NCI-H460 (cell line): ENCODE measurements around the gene TCEAL3. TPM values are rescaled to one million over a fixed set of nuclear protein-coding genes. Genes with fewer than 3 reads are reported as not detected.
"Not testable (repeated sequence)": the region's sequence is repeated elsewhere in the genome, so short reads cannot be mapped to it uniquely, and the experiment has no call there.

Experiments used
- DNase-seq: peaks from one replicate; pipeline ENCODE4 v3.0.0-alpha.2; 2016; ENCODE audit warnings: low read depth; ENCODE audit errors: extremely low read depth
- polyA plus RNA-seq: library from polyadenylated mRNA; depleted of rRNA; stranded (reverse); fragments of >200 nt; gene quantifications from 2 replicates; pipeline ENCODE4 v1.2.3, GENCODE V29; 2014; cell fraction: nucleus; rRNA removed
- total RNA-seq: library from RNA; depleted of rRNA; stranded (reverse); fragments of >200 nt; shearing (Covaris generic); gene quantifications from 2 replicates; pipeline ENCODE4 v1.2.3, GENCODE V29; 2014; rRNA removed

TCEAL3 gene
- 3.2 and 5.0 TPM in 2 replicates for total RNA-seq
- polyA plus RNA-seq, result 0.70 and 5.8 TPM in 2 replicates

- DNase-seq, result no peak
Observed at GRCh38 chrX:103607364-103608305, at the start of gene TCEAL3. TSS of gene TCEAL3 (plus strand) at chrX:103607963. CDS start at chrX:103609065, 1,102 bp downstream.

GRCh38 chrX:103560256-103560655 is 47.5 kb upstream of the TCEAL3 start:
- DNase-seq, result no peak

DNA sequence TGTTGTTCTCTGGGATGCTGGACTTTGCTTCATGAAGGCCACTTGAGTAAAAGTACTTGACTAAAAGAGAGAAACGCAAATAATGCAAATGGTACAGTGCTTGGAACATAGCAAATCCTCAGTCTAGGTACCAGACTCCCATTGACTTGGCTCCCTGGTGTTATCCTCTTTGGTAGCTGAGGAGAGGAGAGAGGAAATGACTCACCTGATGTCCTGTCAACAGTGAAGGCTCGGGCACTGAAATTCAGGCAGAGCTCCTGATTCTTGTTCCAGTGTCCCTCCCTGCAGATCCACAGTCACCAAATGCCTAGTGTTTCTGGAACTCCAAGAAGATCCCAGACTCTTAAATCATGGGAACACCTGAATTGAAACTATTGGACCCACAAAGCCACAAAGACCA is 45.0 kb upstream of the TCEAL3 start:
- DNase-seq, result no peak

- DNase-seq, result no peak
Observed at GRCh38 chrX:103565197-103565596, 42.6 kb upstream of the TCEAL3 start.

DNA sequence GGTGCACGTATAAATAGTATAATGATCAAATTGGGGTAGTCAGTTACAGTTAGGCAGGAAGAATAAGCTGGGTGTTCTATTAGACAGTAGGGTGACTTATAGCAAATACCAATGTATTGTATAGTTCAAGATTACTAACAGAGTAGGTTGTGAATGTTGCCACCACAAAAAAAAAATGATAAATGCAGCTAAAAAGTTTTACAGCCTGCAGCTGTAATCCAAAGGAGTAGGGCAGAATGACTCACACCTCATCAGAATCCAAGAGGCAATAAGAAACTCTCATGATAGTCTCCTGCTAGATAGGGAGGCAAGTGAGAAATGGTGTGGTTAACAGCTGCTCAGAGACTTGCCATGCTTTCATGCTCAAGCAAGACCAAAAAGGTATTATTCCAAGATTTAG is 42.0 kb upstream of the TCEAL3 start:
- no peak for DNase-seq

- no peak for DNase-seq
Observed at GRCh38 chrX:103571121-103571520, 36.6 kb upstream of the TCEAL3 start.

DNA sequence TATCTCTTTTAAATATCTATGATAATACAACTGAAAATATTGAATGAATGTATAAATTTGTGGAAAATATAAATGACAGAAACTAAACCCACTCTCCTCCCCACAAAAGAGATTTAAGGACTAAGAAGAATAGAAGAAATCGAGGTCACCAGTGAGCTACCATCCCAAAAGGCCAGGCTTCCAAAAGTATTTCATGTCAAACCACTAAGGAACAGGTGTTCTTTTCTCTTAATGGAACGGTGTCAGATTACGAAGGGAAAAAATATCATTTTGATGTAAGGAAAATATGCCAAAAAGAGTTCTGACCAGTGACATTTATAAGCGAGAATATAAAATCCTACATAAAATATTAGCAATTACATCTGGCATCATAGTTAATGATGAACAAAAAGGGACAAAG is 36.0 kb upstream of the TCEAL3 start:
- no peak for DNase-seq

GRCh38 chrX:103573202-103573601 is 34.6 kb upstream of the TCEAL3 start:
- no peak for DNase-seq

DNA sequence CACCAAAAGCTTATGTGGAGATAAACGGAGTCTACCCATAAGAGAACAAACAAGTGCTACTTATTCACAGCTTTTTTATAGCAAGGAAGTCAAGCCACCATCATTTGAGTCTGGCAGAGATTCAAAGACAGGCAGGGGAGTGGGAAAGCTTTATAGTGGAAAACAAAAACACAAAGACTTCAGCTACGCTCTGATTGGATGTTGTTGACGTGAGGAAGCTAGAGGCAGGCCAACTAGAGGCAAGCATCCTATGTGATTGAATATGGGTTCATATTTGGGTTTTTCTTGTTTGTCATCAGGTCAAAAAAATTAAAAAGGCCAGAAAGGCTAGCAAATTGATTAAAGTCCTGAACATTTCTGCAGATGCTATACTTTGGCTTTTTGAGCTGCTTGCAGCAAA is 23.2 kb upstream of the TCEAL3 start:
- DNase-seq, result no peak

- peak; percentile 12 for DNase-seq
Observed at GRCh38 chrX:103585411-103586313, 22.1 kb upstream of the TCEAL3 start, which contains the start of gene TCEAL4. TSS of gene TCEAL4 (plus strand) at chrX:103585515. CDS start at chrX:103586676, 1,161 bp downstream.

- no peak for DNase-seq
Observed at GRCh38 chrX:103586314-103586646, 21.5 kb upstream of the TCEAL3 start.

GRCh38 chrX:103586659-103587058 is 21.1 kb upstream of the TCEAL3 start:
- DNase-seq, result no peak

DNA sequence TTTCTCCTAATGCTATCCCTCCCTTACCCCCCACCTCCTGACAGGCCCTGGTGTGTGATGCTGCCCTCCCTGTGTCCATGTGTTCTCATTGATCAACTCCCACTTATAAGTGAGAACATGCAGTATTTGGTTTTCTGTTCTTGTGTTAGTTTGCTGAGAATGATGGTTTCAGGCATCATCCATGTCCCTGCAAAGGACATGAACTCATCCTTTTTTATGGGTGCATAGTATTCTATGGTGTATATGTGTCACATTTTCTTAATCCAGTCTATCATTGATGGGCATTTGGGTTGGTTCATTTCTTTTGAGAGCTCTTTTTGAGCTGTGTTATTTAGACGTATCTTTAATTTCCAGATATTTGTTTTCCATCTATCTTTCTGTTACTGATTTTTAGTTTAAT is 15.5 kb upstream of the TCEAL3 start:
- not testable (repeated sequence) for DNase-seq

GRCh38 chrX:103595202-103595601 is 12.6 kb upstream of the TCEAL3 start:
- DNase-seq, result not testable (repeated sequence)

- DNase-seq, result no peak
Observed at GRCh38 chrX:103608306-103608963, 672 bp downstream of the TCEAL3 start.

- no peak for DNase-seq
Observed at GRCh38 chrX:103610282-103610681, 2.5 kb downstream of the TCEAL3 start.

- no peak for DNase-seq
Observed at GRCh38 chrX:103613362-103613890, 5.7 kb downstream of the TCEAL3 start.

DNA sequence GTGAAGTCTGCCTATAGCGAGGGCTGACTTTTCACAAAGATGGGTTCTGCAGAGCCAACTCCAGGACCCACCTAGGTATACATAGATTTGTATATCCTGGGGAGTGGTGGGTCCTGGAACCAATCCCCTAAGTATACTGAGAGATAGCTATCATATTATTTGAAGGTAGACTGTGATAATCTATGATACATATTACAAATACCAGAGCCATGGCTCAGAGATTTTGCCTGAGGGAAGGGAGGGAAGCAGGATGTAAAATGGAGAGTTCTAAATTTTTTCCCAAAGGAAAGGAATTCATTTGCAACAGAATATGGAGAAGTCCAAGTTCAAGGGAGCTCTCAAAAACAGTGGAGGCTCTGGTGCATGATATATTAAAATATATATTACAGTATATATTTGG is 7.2 kb downstream of the TCEAL3 start:
- DNase-seq, result no peak

DNA sequence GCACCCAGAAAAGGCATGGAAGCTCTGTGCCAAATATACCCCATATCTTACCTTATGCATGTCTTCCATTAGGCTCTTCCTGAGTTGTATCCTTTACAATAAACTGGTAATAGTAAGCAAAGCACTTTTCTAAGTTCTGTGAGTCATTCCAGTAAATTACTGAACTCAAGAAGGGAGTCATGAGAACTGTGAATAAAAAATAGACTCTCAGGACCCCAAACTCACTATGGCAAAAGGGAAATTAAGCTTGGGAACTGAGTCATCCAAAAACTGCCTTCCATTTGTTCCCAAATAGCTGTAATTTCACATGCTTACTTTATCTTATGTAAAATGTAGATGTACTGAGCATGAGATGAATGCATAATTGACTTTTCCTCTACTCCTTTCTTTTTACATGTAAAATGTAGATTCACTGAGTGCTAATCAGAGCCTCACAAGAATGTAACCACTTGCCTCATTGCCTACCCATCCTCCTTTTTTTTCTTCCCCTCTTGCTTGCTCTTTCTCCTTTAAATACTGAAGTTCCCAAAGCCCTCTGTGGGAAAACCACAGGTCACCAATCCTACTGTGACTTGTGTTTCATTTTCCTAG is 8.1 kb downstream of the TCEAL3 start:
- no peak for DNase-seq

- DNase-seq, result no peak
Observed at GRCh38 chrX:103616676-103617186, 9.0 kb downstream of the TCEAL3 start.
